Measurements from ENCODE around the gene GNG10. TPM values are rescaled to one million over a fixed set of nuclear protein-coding genes. Genes with fewer than 3 reads are reported as not detected.

Gene GNG10
- total and polyA plus RNA-seq, 9 of the 15 experiments (the other 6 are each of a cell fraction or from before 2014, with no cell fraction given), result 13.1 to 37.8 (median 28.4) TPM

DNA sequence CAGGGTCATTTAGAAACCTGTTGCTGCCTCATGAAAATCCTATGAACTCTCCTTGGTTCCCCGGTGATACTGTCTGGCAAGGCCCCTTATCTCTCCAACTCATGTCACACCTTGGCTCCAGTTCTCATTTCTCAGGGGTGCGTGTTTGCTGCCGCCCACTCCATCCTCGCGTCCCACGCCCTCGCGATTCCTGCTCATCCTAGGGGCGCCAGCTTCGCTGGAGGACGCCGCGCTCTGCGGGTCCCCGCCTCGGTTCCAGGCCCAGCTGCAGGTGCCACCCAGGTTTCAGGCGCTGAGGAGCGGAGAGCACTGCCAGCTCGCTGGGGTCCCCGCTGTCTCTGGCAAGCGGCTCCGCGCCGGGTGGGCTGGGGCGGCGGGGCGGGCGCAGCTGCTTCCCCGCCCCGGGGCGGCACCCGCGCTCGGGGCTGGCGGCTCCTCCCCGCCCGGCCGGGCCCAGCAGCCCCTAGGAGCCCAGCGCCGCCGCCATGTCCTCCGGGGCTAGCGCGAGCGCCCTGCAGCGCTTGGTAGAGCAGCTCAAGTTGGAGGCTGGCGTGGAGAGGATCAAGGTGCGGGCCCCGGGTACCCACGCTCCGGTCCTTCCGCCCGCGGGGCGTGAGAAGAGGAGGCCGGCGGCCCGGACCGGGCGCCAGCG is at the start of gene GNG10 (continued):
- TF ChIP-seq, protein P1, sequence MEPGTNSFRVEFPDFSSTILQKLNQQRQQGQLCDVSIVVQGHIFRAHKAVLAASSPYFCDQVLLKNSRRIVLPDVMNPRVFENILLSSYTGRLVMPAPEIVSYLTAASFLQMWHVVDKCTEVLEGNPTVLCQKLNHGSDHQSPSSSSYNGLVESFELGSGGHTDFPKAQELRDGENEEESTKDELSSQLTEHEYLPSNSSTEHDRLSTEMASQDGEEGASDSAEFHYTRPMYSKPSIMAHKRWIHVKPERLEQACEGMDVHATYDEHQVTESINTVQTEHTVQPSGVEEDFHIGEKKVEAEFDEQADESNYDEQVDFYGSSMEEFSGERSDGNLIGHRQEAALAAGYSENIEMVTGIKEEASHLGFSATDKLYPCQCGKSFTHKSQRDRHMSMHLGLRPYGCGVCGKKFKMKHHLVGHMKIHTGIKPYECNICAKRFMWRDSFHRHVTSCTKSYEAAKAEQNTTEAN (CRISPR knock-in tag; IDR thresholded peaks at IDR 0.05), result no peak
- TF ChIP-seq ZBTB17 (CRISPR knock-in tag; IDR thresholded peaks at IDR 0.05) (no peak; the same call in 1 of the 2 replicates), ERF (CRISPR knock-in tag; IDR thresholded peaks at IDR 0.05) (no peak), MYNN (IDR thresholded peaks at IDR 0.05) (no peak), MYNN (CRISPR knock-in tag; IDR thresholded peaks at IDR 0.05) (no peak), ZNF507 (tag; conservative IDR thresholded peaks at IDR 0.05) (no peak), NFATC3 (IDR thresholded peaks at IDR 0.05) (no peak), ZFX (CRISPR knock-in tag; IDR thresholded peaks at IDR 0.05) (peak; percentile 81), RCOR1 (IDR thresholded peaks at IDR 0.05; ENCODE audit: borderline replicate concordance in 1 of 2, low read depth in 2 of 2, low read length in 2 of 2) (peak in 1 of 2 experiments; percentile 25; a peak in 1 of 4 replicates), KDM4B (IDR thresholded peaks at IDR 0.05; ENCODE audit: borderline replicate concordance in 2 of 2, low read depth in 1 of 2) (no peak), EGR1 (conservative IDR thresholded peaks at IDR 0.05) (peak; percentile 94), NCOR1 (IDR thresholded peaks at IDR 0.05) (no peak), CHD1 (IDR thresholded peaks at IDR 0.05; ENCODE audit: low read length) (no peak), TRIM28 (IDR thresholded peaks at IDR 0.05) (no peak), RFX5 (IDR thresholded peaks at IDR 0.05; ENCODE audit: low read depth, low read length) (no peak), ZNF830 (CRISPR knock-in tag; IDR thresholded peaks at IDR 0.05) (no peak), MAZ (CRISPR knock-in tag; conservative IDR thresholded peaks at IDR 0.05 in 1 of 2, IDR thresholded peaks at IDR 0.05 in 1 of 2) (peak; percentile 45 to 46; a peak in 1 of 4 replicates), TCF3 (CRISPR knock-in tag; IDR thresholded peaks at IDR 0.05) (peak; percentile 16; the same call in 1 of the 2 replicates), BRF1 (IDR thresholded peaks at IDR 0.05; ENCODE audit: borderline replicate concordance, extremely low read depth, insufficient read length) (no peak), RBFOX2 (IDR thresholded peaks at IDR 0.05; ENCODE audit: low read depth, low read length) (peak; percentile 81), CHD4 (IDR thresholded peaks at IDR 0.05; ENCODE audit: insufficient read depth, insufficient replicate concordance, low read depth, low read length, poor library complexity, severe bottlenecking) (no peak), DIDO1 (tag; IDR thresholded peaks at IDR 0.05; ENCODE audit: low read depth) (no peak), ZFPM2 (CRISPR knock-in tag; IDR thresholded peaks at IDR 0.05) (no peak)
- TF ChIP-seq, protein P2, sequence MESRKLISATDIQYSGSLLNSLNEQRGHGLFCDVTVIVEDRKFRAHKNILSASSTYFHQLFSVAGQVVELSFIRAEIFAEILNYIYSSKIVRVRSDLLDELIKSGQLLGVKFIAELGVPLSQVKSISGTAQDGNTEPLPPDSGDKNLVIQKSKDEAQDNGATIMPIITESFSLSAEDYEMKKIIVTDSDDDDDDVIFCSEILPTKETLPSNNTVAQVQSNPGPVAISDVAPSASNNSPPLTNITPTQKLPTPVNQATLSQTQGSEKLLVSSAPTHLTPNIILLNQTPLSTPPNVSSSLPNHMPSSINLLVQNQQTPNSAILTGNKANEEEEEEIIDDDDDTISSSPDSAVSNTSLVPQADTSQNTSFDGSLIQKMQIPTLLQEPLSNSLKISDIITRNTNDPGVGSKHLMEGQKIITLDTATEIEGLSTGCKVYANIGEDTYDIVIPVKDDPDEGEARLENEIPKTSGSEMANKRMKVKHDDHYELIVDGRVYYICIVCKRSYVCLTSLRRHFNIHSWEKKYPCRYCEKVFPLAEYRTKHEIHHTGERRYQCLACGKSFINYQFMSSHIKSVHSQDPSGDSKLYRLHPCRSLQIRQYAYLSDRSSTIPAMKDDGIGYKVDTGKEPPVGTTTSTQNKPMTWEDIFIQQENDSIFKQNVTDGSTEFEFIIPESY (CRISPR knock-in tag; IDR thresholded peaks at IDR 0.05), result no peak
- TF ChIP-seq, protein P3, sequence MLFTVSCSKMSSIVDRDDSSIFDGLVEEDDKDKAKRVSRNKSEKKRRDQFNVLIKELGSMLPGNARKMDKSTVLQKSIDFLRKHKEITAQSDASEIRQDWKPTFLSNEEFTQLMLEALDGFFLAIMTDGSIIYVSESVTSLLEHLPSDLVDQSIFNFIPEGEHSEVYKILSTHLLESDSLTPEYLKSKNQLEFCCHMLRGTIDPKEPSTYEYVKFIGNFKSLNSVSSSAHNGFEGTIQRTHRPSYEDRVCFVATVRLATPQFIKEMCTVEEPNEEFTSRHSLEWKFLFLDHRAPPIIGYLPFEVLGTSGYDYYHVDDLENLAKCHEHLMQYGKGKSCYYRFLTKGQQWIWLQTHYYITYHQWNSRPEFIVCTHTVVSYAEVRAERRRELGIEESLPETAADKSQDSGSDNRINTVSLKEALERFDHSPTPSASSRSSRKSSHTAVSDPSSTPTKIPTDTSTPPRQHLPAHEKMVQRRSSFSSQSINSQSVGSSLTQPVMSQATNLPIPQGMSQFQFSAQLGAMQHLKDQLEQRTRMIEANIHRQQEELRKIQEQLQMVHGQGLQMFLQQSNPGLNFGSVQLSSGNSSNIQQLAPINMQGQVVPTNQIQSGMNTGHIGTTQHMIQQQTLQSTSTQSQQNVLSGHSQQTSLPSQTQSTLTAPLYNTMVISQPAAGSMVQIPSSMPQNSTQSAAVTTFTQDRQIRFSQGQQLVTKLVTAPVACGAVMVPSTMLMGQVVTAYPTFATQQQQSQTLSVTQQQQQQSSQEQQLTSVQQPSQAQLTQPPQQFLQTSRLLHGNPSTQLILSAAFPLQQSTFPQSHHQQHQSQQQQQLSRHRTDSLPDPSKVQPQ (CRISPR knock-in tag; IDR thresholded peaks at IDR 0.05; ENCODE audit: borderline replicate concordance), result no peak

All from K562 (cell line).